HG02885 (cell line): ENCODE measurements around the gene MPZL3.
A peak's percentile ranks its signal among the peaks of the same experiment; 100 is the strongest.

Experiments used
- ATAC-seq: cut with Tn5 transposase; IDR thresholded peaks from one replicate; pipeline ENCODE4 v1.9.1; 2021; ENCODE audit warnings: mild to moderate bottlenecking; ENCODE audit not compliant: unreplicated experiment, poor library complexity

The MPZL3 gene

GRCh38 chr11:118233850-118234249 is 18.3 kb downstream of the MPZL3 start:
- ATAC-seq: no peak

GRCh38 chr11:118233377-118233776 is 18.8 kb downstream of the MPZL3 start:
- no peak for ATAC-seq

- no peak for ATAC-seq
These were observed 19.5 kb downstream of the MPZL3 start for GRCh38 chr11:118232659-118233058.

- no peak for ATAC-seq
These were observed 20.7 kb downstream of the MPZL3 start for GRCh38 chr11:118231461-118231860.

GRCh38 chr11:118230088-118230487 is 22.1 kb downstream of the MPZL3 start:
- no peak for ATAC-seq

- ATAC-seq: no peak
These were observed 22.8 kb downstream of the MPZL3 start for GRCh38 chr11:118229274-118229847.

GRCh38 chr11:118227865-118228785 is 24.0 kb downstream of the MPZL3 start:
- ATAC-seq: peak; percentile 52

- ATAC-seq: no peak
These were observed 25.4 kb downstream of the MPZL3 start for GRCh38 chr11:118226781-118227180.

- no peak for ATAC-seq
These were observed 25.9 kb downstream of the MPZL3 start for GRCh38 chr11:118226296-118226695.

GRCh38 chr11:118224511-118225188 is 27.5 kb downstream of the MPZL3 start, which contains the start of gene JAML:
TSS of gene JAML (minus strand) at chr11:118225011. CDS start at chr11:118214866, 10,145 bp downstream.
- peak; percentile 51 for ATAC-seq

GRCh38 chr11:118223992-118224391 is 28.2 kb downstream of the MPZL3 start:
- no peak for ATAC-seq

GRCh38 chr11:118223570-118223969 is 28.6 kb downstream of the MPZL3 start:
- ATAC-seq: no peak

GRCh38 chr11:118222437-118222836 is 29.7 kb downstream of the MPZL3 start:
- no peak for ATAC-seq

GRCh38 chr11:118221419-118221818 is 30.7 kb downstream of the MPZL3 start:
- ATAC-seq: no peak

- ATAC-seq: no peak
These were observed 32.4 kb downstream of the MPZL3 start for GRCh38 chr11:118219732-118220131.

- ATAC-seq: no peak
These were observed 32.9 kb downstream of the MPZL3 start for GRCh38 chr11:118219244-118219643.

- ATAC-seq: no peak
These were observed 34.6 kb downstream of the MPZL3 start for GRCh38 chr11:118217575-118217974.

GRCh38 chr11:118216621-118217481 is 35.3 kb downstream of the MPZL3 start:
- ATAC-seq: peak; percentile 51

GRCh38 chr11:118215765-118216164 is 36.4 kb downstream of the MPZL3 start:
- ATAC-seq: no peak

GRCh38 chr11:118215262-118215661 is 36.9 kb downstream of the MPZL3 start:
- ATAC-seq: no peak
